Thyroid gland (tissue), 4 donors: ENCODE results near the gene NKX2-2.

Source experiments
- POLR2A ChIP-seq, 2 donors: fragments of 450-650 bp; IDR thresholded peaks; one replicate each; pipeline ENCODE4 v1.6.1; 2017; ENCODE audit warnings: antibody characterized with exemption in 2 of 2, mild to moderate bottlenecking in 2 of 2, moderate library complexity in 1 of 2
- TF ChIP-seq, protein P1 (sequence below), 6 experiments: fragments of 200-600 bp in 3 of 6; fragments of 450-650 bp in 3 of 6; sonication (generic) in 3 of 6; IDR thresholded peaks; one replicate each; pipeline ENCODE4 v1.5.1; 2016 to 2019; ENCODE audit warnings: antibody characterized with exemption in 6 of 6, mild to moderate bottlenecking in 2 of 6, inconsistent platforms in 1 of 6, moderate library complexity in 1 of 6

DNA sequence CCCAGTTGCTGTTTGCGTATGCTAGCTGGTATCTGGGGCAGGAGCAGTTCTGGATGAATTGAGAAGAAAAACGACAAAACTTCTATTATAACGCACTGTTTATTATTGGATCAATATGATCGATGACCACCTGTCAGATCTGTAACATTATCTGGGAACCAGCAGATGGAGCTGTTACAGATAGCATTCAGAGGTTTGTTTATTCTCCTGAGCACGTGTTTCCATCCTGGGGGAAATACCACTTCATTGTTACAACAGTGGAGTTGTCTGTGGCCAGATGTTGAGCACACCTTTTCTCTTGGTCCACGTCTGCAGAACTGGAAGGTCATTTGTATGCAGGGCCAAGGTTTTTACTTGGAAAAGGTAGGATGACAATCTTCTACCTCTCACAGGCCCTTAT is 16.0 kb upstream of the NKX2-2 start:
- TF ChIP-seq, protein P1, sequence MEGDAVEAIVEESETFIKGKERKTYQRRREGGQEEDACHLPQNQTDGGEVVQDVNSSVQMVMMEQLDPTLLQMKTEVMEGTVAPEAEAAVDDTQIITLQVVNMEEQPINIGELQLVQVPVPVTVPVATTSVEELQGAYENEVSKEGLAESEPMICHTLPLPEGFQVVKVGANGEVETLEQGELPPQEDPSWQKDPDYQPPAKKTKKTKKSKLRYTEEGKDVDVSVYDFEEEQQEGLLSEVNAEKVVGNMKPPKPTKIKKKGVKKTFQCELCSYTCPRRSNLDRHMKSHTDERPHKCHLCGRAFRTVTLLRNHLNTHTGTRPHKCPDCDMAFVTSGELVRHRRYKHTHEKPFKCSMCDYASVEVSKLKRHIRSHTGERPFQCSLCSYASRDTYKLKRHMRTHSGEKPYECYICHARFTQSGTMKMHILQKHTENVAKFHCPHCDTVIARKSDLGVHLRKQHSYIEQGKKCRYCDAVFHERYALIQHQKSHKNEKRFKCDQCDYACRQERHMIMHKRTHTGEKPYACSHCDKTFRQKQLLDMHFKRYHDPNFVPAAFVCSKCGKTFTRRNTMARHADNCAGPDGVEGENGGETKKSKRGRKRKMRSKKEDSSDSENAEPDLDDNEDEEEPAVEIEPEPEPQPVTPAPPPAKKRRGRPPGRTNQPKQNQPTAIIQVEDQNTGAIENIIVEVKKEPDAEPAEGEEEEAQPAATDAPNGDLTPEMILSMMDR (IDR thresholded peaks at IDR 0.05) = peak in 3 of 6 experiments; percentile 40 to 64 (median 50)
- no peak for TF ChIP-seq POLR2A (IDR thresholded peaks at IDR 0.05)
